GM12892 (cell line): ENCODE measurements around the gene EFCAB7. TPM values are rescaled to one million over a fixed set of nuclear protein-coding genes. Genes with fewer than 3 reads are reported as not detected.

Source experiments
- DNase-seq: peaks from one replicate; pipeline ENCODE4 v3.0.0; 2011; ENCODE audit not compliant: insufficient read length
- FAIRE-seq: peaks from 2 replicates; lab custom pipeline; 2011; peaks lifted over from hg19 to GRCh38; lab: Jason Lieb, UNC
- POLR2A ChIP-seq: IDR thresholded peaks from 2 replicates; pipeline ENCODE4 v1.6.1; 2011; ENCODE audit warnings: low read depth, low read length, control low read depth
- POLR2AphosphoS5 ChIP-seq: IDR thresholded peaks from 2 replicates; pipeline ENCODE4 v1.6.1; 2011; ENCODE audit warnings: low read depth, low read length, control low read depth
- TAF1 ChIP-seq: IDR thresholded peaks from 2 replicates; pipeline ENCODE4 v1.6.1; 2011; ENCODE audit warnings: low read depth, mild to moderate bottlenecking, control low read depth, low read length, borderline replicate concordance
- polyA plus RNA-seq: library from polyadenylated mRNA; unstranded; fragments of >200 nt; gene quantifications from one replicate; pipeline ENCODE4 v1.2.1, GENCODE V29; 2012; ENCODE audit warnings: missing spikeins, inconsistent platforms; ENCODE audit not compliant: missing spikeins

Gene EFCAB7, protein sequence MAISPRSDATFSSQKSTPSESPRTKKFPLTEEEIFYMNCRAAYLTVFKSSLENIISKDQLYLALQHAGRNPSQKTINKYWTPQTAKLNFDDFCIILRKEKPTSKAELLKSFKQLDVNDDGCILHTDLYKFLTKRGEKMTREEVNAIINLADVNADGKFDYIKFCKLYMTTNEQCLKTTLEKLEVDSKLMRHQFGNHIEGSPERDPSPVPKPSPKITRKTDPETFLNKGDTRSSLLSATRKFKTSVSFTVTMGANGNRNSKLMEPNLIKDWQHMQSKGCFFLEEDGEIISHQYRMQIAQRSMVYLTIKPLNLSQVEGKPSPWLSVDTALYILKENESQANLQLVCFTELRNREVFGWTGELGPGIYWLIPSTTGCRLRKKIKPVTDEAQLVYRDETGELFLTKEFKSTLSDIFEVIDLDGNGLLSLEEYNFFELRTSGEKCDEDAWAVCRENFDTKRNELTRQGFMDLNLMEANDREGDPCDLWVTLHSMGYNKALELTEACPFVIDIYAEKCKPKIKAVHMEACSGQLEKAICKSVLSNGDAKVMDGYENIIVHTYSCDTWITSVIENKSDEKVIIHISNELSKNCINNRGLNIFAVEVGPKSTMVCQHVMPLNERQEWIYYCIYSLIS
- polyA plus RNA-seq = 9.2 TPM

DNA sequence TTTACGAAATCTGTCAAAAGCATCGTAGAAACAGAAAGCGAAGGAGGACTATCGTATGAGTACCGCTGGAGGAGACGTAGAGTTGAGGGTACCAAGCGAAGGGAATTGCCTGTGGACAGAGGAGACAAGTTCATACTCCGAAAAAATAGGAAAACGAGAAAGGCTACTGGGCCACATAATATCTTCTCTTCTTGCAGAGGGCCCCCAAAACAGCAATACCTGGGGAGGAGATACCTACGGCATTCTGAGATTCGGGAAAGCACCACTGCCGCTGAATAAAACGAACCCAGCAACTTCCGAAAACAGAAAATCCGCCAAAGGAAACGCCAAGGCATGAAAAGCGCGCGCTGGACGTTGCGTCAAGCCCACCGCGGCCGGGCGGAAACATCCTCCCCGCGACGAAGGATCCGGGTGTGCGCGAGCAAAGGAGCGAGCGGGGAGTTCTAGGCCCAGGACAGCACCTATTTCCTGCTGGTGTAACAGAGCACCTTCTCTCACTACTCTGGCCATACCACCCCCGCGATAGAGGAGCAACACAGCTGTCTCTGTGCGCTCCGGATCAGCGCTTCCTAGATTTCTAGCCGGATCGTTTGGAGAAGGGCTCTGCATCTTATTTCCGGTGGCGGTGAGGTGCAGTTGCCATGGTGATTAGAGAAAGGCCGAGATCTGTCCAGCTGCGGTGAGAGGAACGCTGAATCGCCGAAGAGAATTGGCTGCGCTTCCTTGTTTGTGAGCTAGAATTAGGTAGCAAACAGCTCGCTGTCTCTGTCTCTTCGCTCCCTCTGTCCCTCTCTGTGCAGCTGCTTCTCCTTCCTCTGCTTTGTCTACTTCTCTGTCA is at the start of gene EFCAB7, which contains the start of gene ITGB3BP:
EFCAB7 (plus strand) TSS at position 635 of the 838 bp plus-strand sequence. CDS start 2,048 bp downstream, outside the sequence.
ITGB3BP (minus strand) TSS at position 335 of the 838 bp plus-strand sequence; CDS start at position 243, 92 bp downstream.
- peak; percentile 74; the same call in 1 of the 2 replicates for TF ChIP-seq POLR2A
- TF ChIP-seq TAF1 = peak; percentile 46; the same call in 1 of the 2 replicates
- TF ChIP-seq POLR2AphosphoS5 = peak; percentile 45; the same call in 1 of the 2 replicates
- peak; percentile 27 for DNase-seq
- FAIRE-seq = peak; percentile 74

DNA sequence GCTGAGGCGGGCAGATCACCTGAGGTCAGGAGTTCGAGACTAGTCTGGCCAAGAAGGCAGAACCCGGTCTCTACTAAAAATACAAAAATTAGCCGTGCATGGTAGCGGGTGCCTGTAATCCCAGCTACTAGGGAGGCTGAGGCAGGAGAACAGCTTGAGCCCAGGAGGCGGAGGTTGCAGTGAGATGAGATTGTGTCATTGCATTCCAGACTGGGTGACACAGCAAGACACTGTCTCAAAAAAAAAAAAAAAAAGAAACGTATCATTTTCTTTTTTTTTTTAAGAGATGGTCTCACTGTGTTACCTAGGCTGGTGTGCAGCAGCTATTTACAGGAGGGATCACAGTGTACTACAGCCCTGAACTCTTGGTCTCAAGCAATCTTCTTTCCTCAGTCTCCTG is 47.6 kb upstream of the EFCAB7 start:
- TF ChIP-seq POLR2A (no peak), TAF1 (no peak), POLR2AphosphoS5 (no peak)
- no peak for DNase-seq
- FAIRE-seq = no peak

DNA sequence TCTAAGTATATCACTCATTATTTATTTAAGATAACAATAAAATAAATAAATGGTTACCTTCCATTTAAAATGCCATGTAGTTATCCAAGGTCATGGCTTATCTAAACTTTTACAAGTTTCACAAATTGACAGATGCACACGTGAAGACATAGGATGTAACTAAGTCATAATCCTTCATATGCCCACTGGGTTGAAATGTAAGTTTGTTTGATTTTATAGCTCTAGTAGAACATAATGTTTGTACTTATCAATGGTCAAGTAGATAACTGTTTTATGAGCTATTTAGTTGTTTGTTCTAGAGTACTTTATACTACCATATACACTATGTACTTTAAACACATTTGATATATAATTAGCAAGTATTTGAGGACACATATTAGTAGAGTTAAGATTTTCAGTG is 43.3 kb upstream of the EFCAB7 start:
- DNase-seq (no peak), FAIRE-seq (no peak)
- TF ChIP-seq TAF1 (no peak), POLR2AphosphoS5 (no peak), POLR2A (no peak)

DNA sequence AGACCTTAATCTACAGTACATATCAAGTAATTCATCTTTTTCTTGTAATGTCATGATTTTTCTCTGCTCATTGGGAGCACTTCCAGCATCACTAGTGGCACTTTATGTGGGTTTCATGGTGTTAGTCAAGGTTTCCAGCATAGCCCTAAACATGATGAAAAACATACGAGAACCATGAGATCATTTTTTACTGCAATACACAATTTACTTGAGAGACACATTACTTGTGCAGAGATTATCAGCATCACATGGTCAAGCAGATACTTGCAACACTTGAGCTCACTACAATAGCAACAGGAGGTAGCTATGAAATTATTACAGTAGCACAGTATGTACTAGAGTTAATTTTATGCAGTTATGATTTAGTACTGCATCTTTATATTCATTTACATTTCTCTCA is 36.7 kb upstream of the EFCAB7 start:
- FAIRE-seq (peak; percentile 24), DNase-seq (no peak)
- TF ChIP-seq POLR2A (no peak), TAF1 (no peak), POLR2AphosphoS5 (no peak)

DNA sequence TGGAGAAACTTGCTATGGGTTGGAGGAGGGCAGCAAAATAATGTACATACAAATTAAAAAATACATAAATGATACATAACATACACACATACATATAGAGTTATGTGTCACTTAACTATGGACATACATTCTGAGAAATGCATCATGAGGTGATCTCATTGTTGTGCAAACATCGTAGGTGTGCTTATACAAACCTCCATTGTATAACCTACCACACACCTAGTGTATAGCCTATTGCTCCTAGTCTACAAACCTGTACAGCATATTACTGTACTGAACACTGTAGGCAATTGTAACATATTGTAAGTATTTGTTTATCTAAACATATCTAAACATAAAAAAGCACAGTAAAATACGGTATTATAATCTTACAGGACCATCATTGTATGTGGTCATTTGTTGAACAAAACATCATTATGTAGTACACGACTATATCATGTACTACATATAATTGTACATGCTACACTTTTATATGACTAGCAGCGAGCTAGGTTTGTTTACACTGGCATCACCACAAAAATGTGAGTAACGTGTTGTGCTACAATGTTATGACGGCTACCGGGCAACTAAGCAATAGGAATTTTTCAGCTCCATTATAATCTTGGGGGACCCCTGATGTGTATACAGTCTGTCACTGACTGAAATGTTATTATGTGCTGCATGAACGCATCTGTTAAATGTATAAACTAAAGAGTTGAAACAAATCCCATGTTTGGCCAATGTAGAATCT is 35.8 kb upstream of the EFCAB7 start:
- TF ChIP-seq TAF1 (no peak), POLR2AphosphoS5 (no peak), POLR2A (no peak)
- DNase-seq (no peak), FAIRE-seq (no peak)

DNA sequence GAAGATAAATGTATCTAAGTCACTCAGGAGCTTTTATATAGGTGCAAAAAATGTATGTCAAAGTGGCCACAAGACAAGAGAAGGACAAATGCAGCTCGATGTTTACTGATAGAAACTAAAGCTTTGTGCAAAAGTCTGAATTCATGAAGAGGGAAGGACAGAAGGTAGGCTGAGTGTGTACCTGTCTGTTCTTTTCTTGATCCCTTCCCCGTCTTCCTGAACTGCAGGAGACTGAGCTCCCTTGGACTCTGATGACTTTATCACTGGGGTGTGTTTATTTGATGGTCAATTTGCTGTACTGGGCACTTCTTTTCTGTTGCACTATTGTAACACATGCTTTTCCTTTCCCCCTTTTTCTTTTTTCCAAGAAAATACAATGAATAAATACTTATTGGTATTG is 25.7 kb upstream of the EFCAB7 start:
- TF ChIP-seq POLR2A = no peak
- TF ChIP-seq TAF1 = no peak
- TF ChIP-seq POLR2AphosphoS5 = no peak
- DNase-seq = no peak
- no peak for FAIRE-seq

DNA sequence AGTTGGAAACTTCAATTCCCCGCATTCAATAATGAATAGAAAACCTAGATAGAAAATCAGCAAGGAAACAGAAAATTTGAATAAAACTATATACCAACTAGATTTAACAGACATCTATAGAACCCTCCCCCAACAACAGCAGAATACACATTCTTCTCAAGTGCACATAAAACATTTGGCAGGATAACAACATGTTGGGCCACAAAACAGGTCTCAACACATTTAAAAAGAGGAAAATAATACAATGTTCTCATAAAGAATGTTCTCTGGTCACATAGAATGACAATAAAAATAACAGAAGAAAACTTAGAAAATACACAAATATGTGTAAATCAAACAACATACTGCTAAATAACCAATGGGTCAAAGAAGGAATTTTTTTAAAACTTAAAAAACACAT is 25.2 kb upstream of the EFCAB7 start:
- FAIRE-seq (no peak), DNase-seq (no peak)
- TF ChIP-seq TAF1 = no peak
- TF ChIP-seq POLR2AphosphoS5 = no peak
- no peak for TF ChIP-seq POLR2A

DNA sequence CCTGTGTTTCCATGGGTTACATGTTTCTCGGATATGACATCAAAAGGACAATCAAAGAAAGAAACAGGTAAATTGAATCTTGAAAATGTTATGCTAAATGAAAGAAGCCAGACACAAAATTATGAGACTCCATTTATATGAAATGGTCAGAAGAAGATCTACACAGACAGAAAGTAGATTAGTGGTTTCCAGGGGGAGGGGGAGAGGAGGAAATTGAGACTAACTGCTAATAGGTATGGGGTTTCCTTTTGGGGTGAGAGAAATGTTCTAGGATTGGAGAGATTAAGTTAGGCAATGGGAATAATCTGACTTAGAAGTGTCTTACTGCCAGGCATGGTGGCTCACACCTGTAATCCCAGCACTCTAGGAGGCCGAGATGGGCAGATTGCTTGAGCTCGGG is 22.1 kb upstream of the EFCAB7 start:
- no peak for TF ChIP-seq POLR2A
- no peak for TF ChIP-seq TAF1
- TF ChIP-seq POLR2AphosphoS5 = no peak
- DNase-seq (no peak), FAIRE-seq (no peak)

DNA sequence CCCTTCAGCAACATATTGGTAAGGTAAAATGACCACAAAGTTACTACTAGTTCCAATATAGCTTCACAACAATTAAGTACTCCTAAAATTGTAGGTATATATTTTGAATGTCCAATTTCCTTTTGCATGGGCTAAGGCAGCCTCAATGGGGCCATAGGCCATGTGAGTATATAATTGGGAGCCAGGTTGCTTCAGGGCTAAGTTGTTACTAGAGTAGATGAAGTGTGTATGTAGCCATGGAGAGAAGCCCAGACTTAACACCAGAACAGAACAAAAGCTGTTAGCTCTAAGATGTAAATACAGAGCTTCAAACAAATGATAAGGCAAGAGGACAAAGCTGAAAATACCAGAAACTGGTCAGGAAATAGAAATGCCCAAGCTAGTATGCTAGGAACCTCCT is 16.5 kb upstream of the EFCAB7 start:
- no peak for TF ChIP-seq POLR2AphosphoS5
- no peak for TF ChIP-seq POLR2A
- no peak for TF ChIP-seq TAF1
- no peak for DNase-seq
- no peak for FAIRE-seq

DNA sequence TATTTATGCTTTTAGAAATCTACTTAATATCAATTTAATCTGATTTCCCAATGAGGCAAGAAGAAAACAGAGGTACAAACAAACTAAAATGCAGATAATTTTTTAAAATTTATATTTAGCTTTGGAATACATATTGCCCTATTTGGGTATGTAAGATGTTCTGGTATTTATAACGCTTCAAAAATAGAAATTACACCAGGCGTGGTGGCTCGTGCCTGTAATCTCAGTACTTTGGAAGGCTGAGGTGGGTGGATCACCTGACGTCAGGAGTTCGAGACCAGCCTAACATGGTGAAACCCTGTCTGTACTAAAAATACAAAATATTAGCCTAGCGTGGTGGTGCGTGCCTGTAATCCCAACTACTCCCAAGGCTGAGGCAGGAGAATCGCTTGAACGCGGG is 13.6 kb upstream of the EFCAB7 start:
- FAIRE-seq (no peak), DNase-seq (no peak)
- TF ChIP-seq TAF1 (no peak), POLR2AphosphoS5 (no peak), POLR2A (no peak)
